Neuronal stem cell (in vitro differentiated cells): Measurements from ENCODE around the gene PNRC2.
A peak's percentile ranks its signal among the peaks of the same experiment; 100 is the strongest.

Source experiments
- DNase-seq: peaks from one replicate; pipeline ENCODE4 v3.0.0-alpha.2; 2013; ENCODE audit warnings: low spot score
- H2AFZ ChIP-seq: one replicate; pipeline ENCODE4 v1.6.1; 2013; ENCODE audit warnings: mild to moderate bottlenecking, low read length, inconsistent platforms
- H2AK5ac ChIP-seq: 2 replicates; pipeline ENCODE4 v1.6.1; 2013; ENCODE audit warnings: low read depth, mild to moderate bottlenecking, inconsistent platforms, low read length, moderate library complexity, mixed read lengths
- H2BK120ac ChIP-seq: 2 replicates; pipeline ENCODE4 v1.6.1; 2013; ENCODE audit warnings: low read depth, mild to moderate bottlenecking, inconsistent platforms, low read length, moderate library complexity, mixed read lengths
- H2BK12ac ChIP-seq: one replicate; pipeline ENCODE4 v1.6.1; 2013; ENCODE audit warnings: low read length, inconsistent platforms
- H2BK15ac ChIP-seq: 2 replicates; pipeline ENCODE4 v1.6.1; 2013; ENCODE audit warnings: mild to moderate bottlenecking, low read length, inconsistent platforms, mixed read lengths
- H2BK5ac ChIP-seq: one replicate; pipeline ENCODE4 v1.6.1; 2013; ENCODE audit warnings: inconsistent platforms, mild to moderate bottlenecking, low read length, moderate library complexity
- H3K14ac ChIP-seq: one replicate; pipeline ENCODE4 v1.6.1; 2013; ENCODE audit warnings: low read length, inconsistent platforms
- H3K18ac ChIP-seq: 2 replicates; pipeline ENCODE4 v1.6.1; 2013; ENCODE audit warnings: low read length, inconsistent platforms
- H3K23ac ChIP-seq: 2 replicates; pipeline ENCODE4 v1.6.1; 2013; ENCODE audit warnings: low read depth, mild to moderate bottlenecking, mixed read lengths, low read length, inconsistent platforms; ENCODE audit not compliant: poor library complexity
- H3K27ac ChIP-seq: replicated peaks from 3 replicates; pipeline ENCODE4 v1.5.1; 2013; ENCODE audit warnings: low read length, inconsistent platforms
- H3K27me3 ChIP-seq, 3 experiments: 2 replicates each; pipeline ENCODE4 v1.6.1; 2013; ENCODE audit warnings: low read length in 3 of 3, mild to moderate bottlenecking in 2 of 3, inconsistent platforms in 1 of 3, low read depth in 1 of 3, mixed read lengths in 1 of 3, moderate library complexity in 1 of 3; ENCODE audit not compliant: control insufficient read depth in 3 of 3, insufficient read depth in 3 of 3
- H3K36me3 ChIP-seq, 2 donors: replicated peaks in 1 of 2; 2 replicates each; pipeline ENCODE4 v1.6.1; 2013; ENCODE audit warnings: low read length in 2 of 2; ENCODE audit not compliant: control insufficient read depth in 2 of 2, insufficient read depth in 2 of 2
- H3K4ac ChIP-seq: 2 replicates; pipeline ENCODE4 v1.6.1; 2013; ENCODE audit warnings: inconsistent platforms, mild to moderate bottlenecking, low read length, moderate library complexity
- H3K4me1 ChIP-seq, 2 donors: 1 replicate in 1 of 2; 2 replicates in 1 of 2; pipeline ENCODE4 v1.6.1; 2013; ENCODE audit warnings: low read length in 2 of 2, low read depth in 1 of 2; ENCODE audit not compliant: control insufficient read depth in 2 of 2, insufficient read depth in 1 of 2
- H3K4me2 ChIP-seq: one replicate; pipeline ENCODE4 v1.6.1; 2013; ENCODE audit warnings: mild to moderate bottlenecking, low read length, inconsistent platforms; ENCODE audit not compliant: insufficient read depth, poor library complexity, severe bottlenecking
- H3K4me3 ChIP-seq, 2 donors: 2 replicates each; pipeline ENCODE4 v1.5.1; 2013; ENCODE audit warnings: low read length in 2 of 2, mild to moderate bottlenecking in 2 of 2, inconsistent platforms in 1 of 2, moderate library complexity in 1 of 2
- H3K79me1 ChIP-seq: one replicate; pipeline ENCODE4 v1.6.1; 2013; ENCODE audit warnings: low read depth, mild to moderate bottlenecking, inconsistent platforms, low read length, moderate library complexity
- H3K9ac ChIP-seq: one replicate; pipeline ENCODE4 v1.6.1; 2013; ENCODE audit warnings: mild to moderate bottlenecking, low read depth, low read length, inconsistent platforms; ENCODE audit not compliant: poor library complexity
- H3K9me3 ChIP-seq, 2 donors: replicated peaks in 1 of 2; 2 replicates each; pipeline versions ENCODE3 to v1.6.1; 2013; ENCODE audit warnings: low read length in 2 of 2, mild to moderate bottlenecking in 2 of 2, inconsistent platforms in 1 of 2, low read depth in 1 of 2, mixed read lengths in 1 of 2, moderate library complexity in 1 of 2; ENCODE audit not compliant: control insufficient read depth in 2 of 2, insufficient read depth in 1 of 2
- H4K8ac ChIP-seq: one replicate; pipeline ENCODE4 v1.6.1; 2013; ENCODE audit warnings: low read depth, mild to moderate bottlenecking, inconsistent platforms, low read length, moderate library complexity
- H4K91ac ChIP-seq: one replicate; pipeline ENCODE4 v1.6.1; 2013; ENCODE audit warnings: low read length, low read depth, mild to moderate bottlenecking, inconsistent platforms; ENCODE audit not compliant: poor library complexity
- WGBS, 2 donors: extraction: QIAGEN DNeasy Blood & Tissue Kit; methylation state at CpG; one replicate each; pipeline ENCODE4 v1.1.7; 2013; ENCODE audit warnings: missing lambda C conversion rate in 2 of 2, mixed read lengths in 1 of 2; ENCODE audit not compliant: insufficient read length in 2 of 2, insufficient replicate concordance in 1 of 2; ENCODE audit errors: extremely low coverage in 2 of 2; 5-methylcytosine and 5-hydroxymethylcytosine counted together

The PNRC2 gene

GRCh38 chr1:23913212-23913880 lies 46.3 kb upstream of the PNRC2 start, which contains the start of gene CNR2:
Gene CNR2 (minus strand): TSS chr1:23913362. CDS start chr1:23875617, 37,745 bp downstream.
- Histone ChIP-seq H2BK15ac (peak within 1 kb of the TSS; percentile 30), H3K4me3 (no peak within 1 kb of the TSS), H3K27ac (no peak within 1 kb of the TSS), H2AFZ (no peak within 1 kb of the TSS), H3K9ac (no peak within 1 kb of the TSS), H2BK120ac (no peak within 1 kb of the TSS), H3K36me3 (no peaks in the 10 kb centered on the region), H2BK5ac (no peak within 1 kb of the TSS), H2BK12ac (no peak within 1 kb of the TSS), H3K4me2 (no peak within 1 kb of the TSS), H3K4ac (no peak within 1 kb of the TSS), H3K18ac (no peak within 1 kb of the TSS), H2AK5ac (peak within 1 kb of the TSS; percentile 56), H3K27me3 (no peaks in the 10 kb centered on the region), H3K79me1 (no peaks in the 10 kb centered on the region), H3K9me3 (no peaks in the 10 kb centered on the region), H4K8ac (no peak within 1 kb of the TSS), H4K91ac (no peak within 1 kb of the TSS), H3K14ac (peak within 1 kb of the TSS; percentile 28), H3K23ac (peak within 1 kb of the TSS; percentile 67), H3K4me1 (peaks cover 4 to 5% of the 10 kb centered on the region in 2 donors)
- no peak for DNase-seq
- WGBS, 2 donors: no CpG with 5 or more reads among the region's 7 CpGs

DNA sequence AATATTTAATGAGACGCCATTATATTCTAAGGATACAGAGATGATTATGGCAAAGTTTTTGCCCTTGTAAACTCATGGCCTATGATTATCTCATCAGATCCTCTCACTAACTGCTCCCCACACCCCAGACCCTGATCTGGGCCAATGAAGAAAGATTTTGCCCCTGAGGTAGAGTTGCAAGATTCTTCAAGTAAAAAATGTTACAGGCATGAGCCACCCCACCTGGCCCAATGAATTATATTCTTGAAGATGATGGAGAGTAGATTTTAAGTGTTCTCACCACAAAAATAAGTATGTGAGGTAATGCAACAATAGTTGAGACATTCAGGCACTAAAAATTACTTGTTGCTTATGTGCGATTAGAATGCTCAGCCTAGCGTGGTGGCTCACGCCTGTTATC lies 44.7 kb upstream of the PNRC2 start:
- no peak for DNase-seq
- Histone ChIP-seq H2BK15ac (no peak overlapping the region), H3K36me3 (no peaks in the 10 kb centered on the region), H3K4me1 (peaks cover 1 to 5% of the 10 kb centered on the region in 2 donors), H3K4me2 (no peak overlapping the region), H3K14ac (no peak overlapping the region), H2BK5ac (no peak overlapping the region), H3K9ac (no peak overlapping the region), H4K91ac (no peak overlapping the region), H4K8ac (no peak overlapping the region), H2AK5ac (no peak overlapping the region), H3K23ac (no peak overlapping the region), H2BK120ac (no peak overlapping the region), H3K27ac (no peak overlapping the region), H3K4ac (no peak overlapping the region), H3K18ac (no peak overlapping the region), H3K9me3 (no peaks in the 10 kb centered on the region), H3K27me3 (no peaks in the 10 kb centered on the region), H2AFZ (no peak overlapping the region), H3K79me1 (no peaks in the 10 kb centered on the region), H2BK12ac (no peak overlapping the region), H3K4me3 (no peak overlapping the region)
- WGBS, 2 donors: no CpG with 5 or more reads among the region's 4 CpGs

DNA sequence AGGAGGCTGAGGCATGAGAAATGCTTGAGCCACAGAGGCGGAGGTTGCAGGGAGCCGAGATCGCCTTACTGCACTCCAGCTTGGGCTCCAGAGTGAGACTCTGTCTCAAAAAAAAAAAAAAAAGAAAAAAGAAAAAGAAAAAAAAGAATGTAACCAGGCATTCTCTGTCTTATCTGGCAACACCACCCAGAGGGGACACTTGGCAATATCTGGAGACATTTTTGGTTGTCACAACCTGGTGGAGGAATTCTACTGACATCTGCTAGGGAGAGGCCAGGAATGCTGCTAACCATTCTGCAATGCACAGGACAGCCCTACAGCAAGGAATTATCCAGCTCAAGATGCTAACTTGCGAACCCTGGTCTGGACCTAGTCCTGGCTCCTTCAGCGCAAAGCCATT lies 44.2 kb upstream of the PNRC2 start:
- no peak overlapping the region for H2AFZ ChIP-seq
- no peaks in the 10 kb centered on the region for H3K9me3 ChIP-seq
- H3K18ac ChIP-seq: no peak overlapping the region
- WGBS, 2 donors: no CpG with 5 or more reads among the region's 5 CpGs
- H2BK5ac ChIP-seq: no peak overlapping the region
- H4K8ac ChIP-seq: no peak overlapping the region
- H2BK120ac ChIP-seq: no peak overlapping the region
- H3K4me1 ChIP-seq: peaks cover 1 to 5% of the 10 kb centered on the region in 2 donors
- no peak overlapping the region for H3K9ac ChIP-seq
- H4K91ac ChIP-seq: no peak overlapping the region
- H2BK15ac ChIP-seq: no peak overlapping the region
- no peaks in the 10 kb centered on the region for H3K36me3 ChIP-seq
- no peak overlapping the region for H2BK12ac ChIP-seq
- no peak overlapping the region for H3K4me2 ChIP-seq
- no peak for DNase-seq
- H3K79me1 ChIP-seq: no peaks in the 10 kb centered on the region
- H3K14ac ChIP-seq: no peak overlapping the region
- no peak overlapping the region for H3K27ac ChIP-seq
- H3K23ac ChIP-seq: no peak overlapping the region
- H2AK5ac ChIP-seq: no peak overlapping the region
- no peak overlapping the region for H3K4ac ChIP-seq
- H3K27me3 ChIP-seq: no peaks in the 10 kb centered on the region
- no peak overlapping the region for H3K4me3 ChIP-seq

- Histone ChIP-seq H3K9ac (no peak overlapping the region), H2AFZ (peak overlapping the region; percentile 58), H3K4me3 (no peak overlapping the region), H4K91ac (no peak overlapping the region), H3K4me2 (no peak overlapping the region), H2BK5ac (no peak overlapping the region), H3K79me1 (no peaks in the 10 kb centered on the region), H3K27ac (no peak overlapping the region), H3K14ac (no peak overlapping the region), H4K8ac (no peak overlapping the region), H3K36me3 (no peaks in the 10 kb centered on the region), H2AK5ac (no peak overlapping the region), H3K18ac (no peak overlapping the region), H2BK12ac (no peak overlapping the region), H3K23ac (no peak overlapping the region), H3K9me3 (no peaks in the 10 kb centered on the region), H3K4me1 (peaks cover 1 to 5% of the 10 kb centered on the region in 2 donors), H2BK15ac (no peak overlapping the region), H3K27me3 (no peaks in the 10 kb centered on the region), H3K4ac (no peak overlapping the region), H2BK120ac (no peak overlapping the region)
- no CpG with 5 or more reads among the region's 12 CpGs for WGBS, 2 donors
- DNase-seq: peak; percentile 54
These were observed 43.2 kb upstream of the PNRC2 start for GRCh38 chr1:23916209-23917131.
